ENCODE results near the gene ABHD4. TPM values are rescaled to one million over a fixed set of nuclear protein-coding genes. Genes with fewer than 3 reads are reported as not detected.

The ABHD4 gene
- polyA plus RNA-seq, 2 of the 4 experiments (the other 2 are of a cell fraction) = 58.3 to 70.7 TPM

DNA sequence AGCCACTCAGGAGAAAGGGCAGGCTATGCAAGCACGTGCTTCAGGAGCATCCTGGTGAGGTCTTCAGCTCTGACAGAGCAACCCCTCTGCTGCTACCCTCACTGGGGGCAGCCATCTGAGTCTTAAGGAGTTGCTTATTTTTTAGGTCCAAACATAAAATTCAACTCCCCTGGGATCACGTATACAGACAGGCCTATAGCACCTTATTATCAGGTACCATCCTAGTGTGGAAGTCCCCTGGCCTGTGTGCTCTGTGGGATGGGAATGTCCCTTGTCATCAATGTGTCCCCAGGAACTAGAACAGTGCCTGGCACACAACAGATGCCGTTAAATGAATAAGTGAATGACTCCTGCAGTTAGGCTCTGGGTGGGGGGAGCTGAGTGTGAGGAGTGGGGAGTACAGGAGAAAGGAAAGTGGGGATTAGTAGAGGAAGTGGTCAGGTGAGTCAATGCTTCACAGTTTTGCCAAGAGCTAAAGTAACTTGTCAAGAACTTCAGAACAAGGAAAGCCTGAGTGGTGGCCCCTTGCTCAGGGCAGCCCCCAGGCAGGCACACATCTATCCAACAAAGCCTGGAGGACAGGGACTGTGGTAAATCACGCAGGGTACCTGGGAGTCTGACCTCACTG lies 42.6 kb upstream of the ABHD4 start:
- H3K4me2 ChIP-seq = no peak overlapping the region

DNA sequence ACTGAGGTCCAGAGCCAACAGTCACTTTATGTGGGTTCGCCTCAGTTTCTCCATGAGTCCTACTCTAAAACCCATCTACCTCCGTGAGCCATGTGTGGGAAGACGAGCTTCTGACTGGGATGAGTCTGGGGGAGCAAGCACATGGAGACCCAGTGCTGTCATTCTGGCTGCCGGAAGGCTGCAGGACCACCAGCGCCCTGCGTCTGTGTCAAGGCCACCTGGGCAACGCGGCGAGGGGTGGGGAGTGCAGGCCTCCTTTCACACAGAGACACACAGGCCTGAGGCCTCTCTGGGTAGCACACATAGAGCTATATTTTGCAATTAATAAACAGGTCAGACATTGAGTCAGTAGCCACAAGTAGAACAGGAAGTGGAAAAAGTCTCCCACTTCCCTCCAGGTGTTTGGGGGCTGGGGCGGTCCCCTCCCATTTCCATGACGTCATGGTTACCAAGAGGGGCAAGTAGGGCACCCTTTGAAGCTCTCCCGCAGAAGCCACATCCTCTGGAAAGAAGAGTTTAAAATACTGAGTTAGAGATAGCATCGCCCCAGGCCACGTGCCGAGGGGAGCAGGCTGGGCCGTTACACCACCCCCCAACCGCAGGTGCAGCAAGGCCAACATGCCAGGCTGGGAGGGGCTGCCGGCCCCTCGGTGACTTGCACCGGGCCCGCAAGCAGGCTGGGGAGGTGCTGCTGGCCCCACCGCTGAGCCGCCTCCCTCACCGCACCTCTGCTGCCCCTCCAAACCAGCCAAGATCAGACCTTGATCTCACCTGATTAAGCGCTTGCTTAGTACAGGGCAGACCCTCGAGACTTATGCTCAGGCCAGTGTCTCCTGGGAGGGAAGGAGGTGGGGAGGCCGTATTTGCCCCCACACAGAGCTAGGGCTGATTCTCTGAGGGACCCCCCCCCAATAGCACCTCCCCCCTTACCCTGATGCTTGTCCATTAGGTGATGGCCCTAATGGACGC lies 41.8 kb upstream of the ABHD4 start:
- Histone ChIP-seq H3K4me1 (peaks cover 6% of the 10 kb centered on the region; the same call in 1 of the 3 replicates), H3K9me3 (no peaks in the 10 kb centered on the region), H3K27ac (peak overlapping the region; percentile 81 to 87; a peak in 4 of 6 replicates), H3K4me3 (no peak overlapping the region), H3K4me2 (peak overlapping the region; percentile 80)
- WGBS (ENCODE audit: missing lambda C conversion rate) = 69% methylated on average over 20 of the region's 28 CpGs
- ChIA-PET POLR2A (no interaction called here), CTCF (interaction anchor here (0.5 to 5.6 kb wide), 87 partner anchors 10 to 544 kb away, joined by 3 to 117 read pairs (median 5); partner anchors contain the start of genes ABHD4, AJUBA, CDH24 and DAD1)
- TF ChIP-seq SMC3 (IDR thresholded peaks at IDR 0.05) (no peak), FOSL2 (IDR thresholded peaks at IDR 0.05) (no peak), FOSL2 (CRISPR knock-in tag; IDR thresholded peaks at IDR 0.05) (no peak), GATA3 (IDR thresholded peaks at IDR 0.05; ENCODE audit: borderline replicate concordance) (no peak), POLR2AphosphoS2 (conservative IDR thresholded peaks at IDR 0.05; ENCODE audit: low read length) (no peak)
- no peak for DNase-seq (ENCODE audit: low read depth in 1 of 2, low spot score in 1 of 2)
- ATAC-seq = no peak
- FAIRE-seq = no peak

More for the DNA sequence above, 42.6 kb upstream of the ABHD4 start:
- Histone ChIP-seq H3K27ac (no peak overlapping the region), H3K4me1 (peaks cover 6% of the 10 kb centered on the region; the same call in 1 of the 3 replicates), H3K9me3 (no peaks in the 10 kb centered on the region), H3K4me3 (no peak overlapping the region)
- no peak for ATAC-seq
- FAIRE-seq = no peak
- no peak for DNase-seq (ENCODE audit: low read depth in 1 of 2, low spot score in 1 of 2)
- 80% methylated on average over 4 of the region's 4 CpGs for WGBS (ENCODE audit: missing lambda C conversion rate)
- TF ChIP-seq NPAS2 (CRISPR knock-in tag; IDR thresholded peaks at IDR 0.05; ENCODE audit: borderline replicate concordance) (no peak), EHMT2 (IDR thresholded peaks at IDR 0.05; ENCODE audit: low read depth) (no peak), RFX5 (IDR thresholded peaks at IDR 0.05) (no peak), EP300 (IDR thresholded peaks at IDR 0.05) (no peak), CBX8 (IDR thresholded peaks at IDR 0.05) (no peak), SREBF2 (IDR thresholded peaks at IDR 0.05) (no peak), RARB (CRISPR knock-in tag; IDR thresholded peaks at IDR 0.05) (no peak), ZC3H11A (IDR thresholded peaks at IDR 0.05) (no peak), EHF (CRISPR knock-in tag; IDR thresholded peaks at IDR 0.05) (no peak), CHD2 (IDR thresholded peaks at IDR 0.05; ENCODE audit: low read length, partially characterized antibody) (no peak), POLR2A (IDR thresholded peaks at IDR 0.05; ENCODE audit: low read length) (no peak)
- POLR2A ChIA-PET = no interaction called here
- CTCF ChIA-PET = interaction anchor here (0.6 to 5.6 kb wide), 39 partner anchors 9 to 964 kb away, joined by 3 to 117 read pairs (median 10); partner anchors contain the start of genes ABHD4, AJUBA, CDH24 and LRP10

DNA sequence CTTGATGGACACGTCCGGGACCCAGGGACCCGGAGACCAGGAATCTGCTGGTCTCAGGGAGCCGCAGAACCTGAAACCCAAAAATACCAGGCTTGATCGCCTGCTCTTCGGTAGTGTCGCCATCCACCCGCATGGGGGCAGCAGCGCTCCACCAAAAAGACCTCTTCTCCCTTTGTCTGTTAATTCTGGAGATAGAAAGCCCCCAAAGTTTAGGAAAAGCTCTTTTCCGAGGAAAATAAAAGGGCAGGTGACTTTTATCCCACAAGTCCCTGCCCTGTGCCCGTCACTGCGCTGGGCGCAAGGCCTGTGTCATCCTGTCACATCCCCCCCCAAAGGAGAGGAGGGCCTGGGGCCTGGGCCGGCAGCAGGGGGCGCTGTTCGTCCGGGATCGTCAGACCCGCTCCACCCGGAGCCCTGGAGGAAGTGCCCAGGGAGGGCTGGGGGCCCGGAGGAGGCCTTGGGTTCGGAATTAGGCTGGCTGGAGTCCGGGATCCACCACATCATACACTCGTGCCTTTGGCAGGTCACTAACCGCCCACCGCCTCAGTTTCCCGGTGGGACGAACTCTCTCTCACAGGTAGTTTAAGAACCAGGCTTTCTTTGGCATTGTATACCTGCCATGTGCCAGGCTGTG lies 41.0 kb upstream of the ABHD4 start:
- Histone ChIP-seq H3K9me3 (no peaks in the 10 kb centered on the region), H3K27ac (peak overlapping the region; percentile 81 to 87), H3K4me2 (peak overlapping the region; percentile 80), H3K4me1 (peaks cover 6% of the 10 kb centered on the region; the same call in 1 of the 3 replicates), H3K4me3 (peak overlapping the region; percentile 23; the same call in 1 of the 3 replicates)
- FAIRE-seq (no peak), ATAC-seq (peak; percentile 86 to 92), DNase-seq (ENCODE audit: low read depth in 1 of 2, low spot score in 1 of 2) (peak; percentile 77 to 80)
- TF ChIP-seq HOXA7 (CRISPR knock-in tag; IDR thresholded peaks at IDR 0.05) (no peak), CBX2 (IDR thresholded peaks at IDR 0.05; ENCODE audit: borderline replicate concordance, low read depth) (no peak), FOXS1 (CRISPR knock-in tag; IDR thresholded peaks at IDR 0.05) (no peak), ZSCAN20 (CRISPR knock-in tag; IDR thresholded peaks at IDR 0.05) (no peak), JUN (IDR thresholded peaks at IDR 0.05) (0 out of 5 replicates have a peak, but pooled peaks of 1 of the 2 experiments have one; percentile 38), RFX5 (IDR thresholded peaks at IDR 0.05) (peak; percentile 40; the same call in 1 of the 2 replicates), RAD21 (conservative IDR thresholded peaks at IDR 0.05 in 1 of 2, IDR thresholded peaks at IDR 0.05 in 1 of 2) (peak; percentile 89 to 100), MYC (IDR thresholded peaks at IDR 0.05; ENCODE audit: borderline replicate concordance, low read length) (0 out of 2 replicates have a peak, but pooled peaks have one; percentile 25), SMC3 (IDR thresholded peaks at IDR 0.05) (peak; percentile 98), KDM5A (IDR thresholded peaks at IDR 0.05) (no peak)
- TF ChIP-seq, protein P1, sequence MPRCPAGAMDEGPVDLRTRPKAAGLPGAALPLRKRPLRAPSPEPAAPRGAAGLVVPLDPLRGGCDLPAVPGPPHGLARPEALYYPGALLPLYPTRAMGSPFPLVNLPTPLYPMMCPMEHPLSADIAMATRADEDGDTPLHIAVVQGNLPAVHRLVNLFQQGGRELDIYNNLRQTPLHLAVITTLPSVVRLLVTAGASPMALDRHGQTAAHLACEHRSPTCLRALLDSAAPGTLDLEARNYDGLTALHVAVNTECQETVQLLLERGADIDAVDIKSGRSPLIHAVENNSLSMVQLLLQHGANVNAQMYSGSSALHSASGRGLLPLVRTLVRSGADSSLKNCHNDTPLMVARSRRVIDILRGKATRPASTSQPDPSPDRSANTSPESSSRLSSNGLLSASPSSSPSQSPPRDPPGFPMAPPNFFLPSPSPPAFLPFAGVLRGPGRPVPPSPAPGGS (IDR thresholded peaks at IDR 0.05) = no peak
- TF ChIP-seq, protein P2, sequence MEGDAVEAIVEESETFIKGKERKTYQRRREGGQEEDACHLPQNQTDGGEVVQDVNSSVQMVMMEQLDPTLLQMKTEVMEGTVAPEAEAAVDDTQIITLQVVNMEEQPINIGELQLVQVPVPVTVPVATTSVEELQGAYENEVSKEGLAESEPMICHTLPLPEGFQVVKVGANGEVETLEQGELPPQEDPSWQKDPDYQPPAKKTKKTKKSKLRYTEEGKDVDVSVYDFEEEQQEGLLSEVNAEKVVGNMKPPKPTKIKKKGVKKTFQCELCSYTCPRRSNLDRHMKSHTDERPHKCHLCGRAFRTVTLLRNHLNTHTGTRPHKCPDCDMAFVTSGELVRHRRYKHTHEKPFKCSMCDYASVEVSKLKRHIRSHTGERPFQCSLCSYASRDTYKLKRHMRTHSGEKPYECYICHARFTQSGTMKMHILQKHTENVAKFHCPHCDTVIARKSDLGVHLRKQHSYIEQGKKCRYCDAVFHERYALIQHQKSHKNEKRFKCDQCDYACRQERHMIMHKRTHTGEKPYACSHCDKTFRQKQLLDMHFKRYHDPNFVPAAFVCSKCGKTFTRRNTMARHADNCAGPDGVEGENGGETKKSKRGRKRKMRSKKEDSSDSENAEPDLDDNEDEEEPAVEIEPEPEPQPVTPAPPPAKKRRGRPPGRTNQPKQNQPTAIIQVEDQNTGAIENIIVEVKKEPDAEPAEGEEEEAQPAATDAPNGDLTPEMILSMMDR (IDR thresholded peaks at IDR 0.05) = peak; percentile 100
- WGBS (ENCODE audit: missing lambda C conversion rate) = 14% methylated on average over 18 of the region's 28 CpGs
- POLR2A ChIA-PET = no interaction called here
- CTCF ChIA-PET = interaction anchor here (0.6 to 5.6 kb wide), 87 partner anchors 9 to 543 kb away, joined by 3 to 117 read pairs (median 5); partner anchors contain the start of genes AJUBA, CDH24, DAD1 and LRP10

Measured in A549 (cell line).